ENCODE results near the gene GINS1.

GINS1 gene

GRCh38 chr20:25496165-25496967, 88.9 kb downstream of the GINS1 start:
- no peak for DNase-seq

GRCh38 chr20:25496968-25497401, 89.5 kb downstream of the GINS1 start:
- no peak for DNase-seq

- DNase-seq, result no peak
Observed at GRCh38 chr20:25497586-25498279, 90.3 kb downstream of the GINS1 start.
